Fibroblast of the conjunctiva (primary cell): ENCODE data around the gene IRGQ.
"Not testable (repeated sequence)": the region's sequence is repeated elsewhere in the genome, so short reads cannot be mapped to it uniquely, and the experiment has no call there.

ENCODE experiments used
- DNase-seq: peaks from one replicate; pipeline ENCODE4 v3.0.0-alpha.2; 2010; ENCODE audit warnings: low read depth

IRGQ gene

DNA sequence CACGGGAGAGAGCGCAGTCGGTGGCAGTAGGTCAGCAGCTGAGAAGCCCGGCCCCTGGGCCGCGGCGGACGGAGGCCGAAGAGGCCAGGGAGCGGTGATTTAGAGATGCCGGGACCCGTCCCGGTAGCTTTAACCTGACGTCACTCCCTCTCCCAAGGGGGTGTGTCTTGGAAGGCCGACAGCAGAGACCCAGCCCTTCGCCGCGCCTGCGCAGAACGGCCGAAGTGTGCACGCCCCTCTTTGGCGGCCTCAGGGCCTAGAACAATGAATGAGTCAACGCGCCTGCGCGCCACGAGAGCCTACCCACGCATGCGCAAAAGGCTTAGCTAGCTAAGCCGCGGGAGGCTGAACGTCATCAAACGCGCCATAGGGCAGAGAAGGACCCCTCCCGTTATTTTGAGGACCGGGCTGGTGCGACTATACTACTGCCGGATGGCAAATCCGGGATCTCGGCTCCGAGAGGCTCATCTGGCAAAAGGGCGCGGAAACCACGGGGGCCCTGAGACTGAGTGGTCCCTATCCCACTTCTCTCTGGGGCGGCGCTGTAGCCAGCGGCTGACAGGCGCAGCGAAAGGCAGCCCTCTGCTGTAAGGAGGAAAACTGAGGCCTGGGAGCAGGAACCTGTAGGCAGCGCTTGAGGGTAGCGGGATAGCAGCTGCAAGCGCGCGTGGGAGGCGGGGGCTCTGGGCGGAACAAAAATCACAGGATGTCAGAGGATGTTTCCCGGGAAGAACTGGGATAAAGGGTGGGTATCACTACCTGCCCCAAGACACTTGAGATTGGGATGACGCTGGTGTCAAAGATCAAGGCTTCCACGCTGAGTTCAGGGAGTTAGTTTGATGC is at the start of gene IRGQ, which contains the start of gene ZNF576:
IRGQ (minus strand) TSS at position 136 of the 843 bp plus-strand sequence. CDS start 796 bp downstream, outside the sequence.
ZNF576 (plus strand) TSS at position 597 of the 843 bp plus-strand sequence. CDS start 514 bp downstream, outside the sequence.
- peak; percentile 100 for DNase-seq

DNA sequence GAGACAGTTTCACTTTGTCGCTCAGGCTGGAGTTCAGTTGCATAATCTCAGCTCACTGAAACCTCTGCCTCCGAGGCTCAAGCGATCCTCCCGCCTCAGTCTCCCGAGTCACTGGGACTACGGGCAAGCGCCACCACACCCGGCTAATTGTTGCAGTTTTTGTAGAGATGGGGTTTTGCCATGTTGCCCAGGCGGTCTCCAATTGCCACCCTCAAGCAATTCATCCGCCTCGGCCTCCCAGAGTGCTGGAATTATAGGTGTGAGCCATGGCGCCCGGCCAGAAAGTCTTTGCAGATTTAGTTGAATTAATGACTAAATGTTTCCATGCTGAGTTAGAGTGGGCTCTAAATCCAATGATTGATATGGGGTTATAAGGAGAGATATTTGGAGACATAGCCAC is 48.2 kb upstream of the IRGQ start:
- no peak for DNase-seq

- DNase-seq, result no peak
Observed at GRCh38 chr19:43643326-43643725, 47.4 kb upstream of the IRGQ start.

GRCh38 chr19:43642531-43642930 is 46.6 kb upstream of the IRGQ start:
- DNase-seq, result no peak

GRCh38 chr19:43641333-43641732 is 45.4 kb upstream of the IRGQ start:
- no peak for DNase-seq

DNA sequence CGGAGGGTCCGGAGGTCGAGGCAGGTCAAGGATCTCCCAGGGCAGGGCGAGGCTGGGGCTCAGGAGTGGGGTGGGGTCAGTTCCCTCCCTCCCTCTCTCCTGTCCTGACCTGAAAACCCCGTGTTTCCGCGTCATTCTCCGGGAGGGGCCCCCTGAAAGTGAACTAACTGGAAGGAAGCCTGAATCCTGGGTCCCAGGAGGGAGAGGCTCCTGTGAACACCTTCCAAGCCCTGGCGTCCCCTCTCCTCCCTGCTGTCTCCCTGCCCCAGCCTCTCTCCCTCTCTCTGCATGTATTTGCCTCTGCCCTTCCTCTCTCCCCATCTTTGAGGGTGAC is 44.5 kb upstream of the IRGQ start:
- DNase-seq, result no peak

DNA sequence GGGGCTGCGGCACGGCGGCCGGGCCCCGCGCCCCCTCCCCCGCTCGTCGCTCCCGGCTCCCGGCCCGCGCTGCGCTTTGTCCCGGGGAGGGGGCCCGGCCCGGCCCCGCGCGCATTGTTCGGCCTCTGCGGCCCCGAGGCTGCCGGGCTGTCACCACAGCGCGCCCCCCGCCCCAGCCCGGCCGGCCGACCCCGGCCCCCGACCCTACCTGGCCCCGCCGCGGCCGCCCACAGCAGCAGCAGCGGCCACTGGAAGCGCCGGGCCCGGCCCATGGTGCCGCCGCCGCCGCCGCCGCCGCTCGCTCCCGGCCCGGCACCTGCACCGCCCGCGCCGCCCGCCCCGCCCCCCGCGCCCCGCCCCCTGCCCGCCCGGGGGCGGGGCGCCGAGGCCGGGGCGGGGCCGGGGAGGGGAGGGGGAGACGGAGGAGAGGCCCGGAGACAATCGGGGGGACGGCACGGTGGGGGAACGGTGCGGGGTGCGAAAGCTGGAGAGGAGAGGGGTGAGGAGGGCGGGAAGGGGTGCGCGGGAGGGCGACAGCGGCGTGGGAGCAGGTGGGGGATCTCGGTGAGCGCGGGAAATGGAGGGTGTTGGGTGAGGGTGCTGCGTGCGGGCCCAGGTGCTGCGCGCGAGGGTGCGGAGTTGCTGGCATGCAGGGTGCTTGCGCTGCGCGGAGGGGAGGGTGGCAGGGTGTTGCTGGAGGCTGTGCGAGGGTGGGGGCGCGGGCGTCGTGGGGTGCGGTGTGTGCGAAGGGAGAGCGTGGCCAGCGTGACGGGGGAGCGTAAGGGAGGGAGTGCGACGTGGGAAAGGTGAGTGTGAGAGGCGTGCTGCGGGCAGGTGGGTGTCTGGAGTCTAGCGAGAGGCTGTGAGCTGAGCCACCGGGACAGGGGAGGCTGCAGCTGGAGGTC is 43.8 kb upstream of the IRGQ start, which contains the start of gene CADM4:
CADM4 (minus strand) TSS at position 332 of the 905 bp plus-strand sequence; CDS start at position 272, 60 bp downstream.
- no peak for DNase-seq

DNA sequence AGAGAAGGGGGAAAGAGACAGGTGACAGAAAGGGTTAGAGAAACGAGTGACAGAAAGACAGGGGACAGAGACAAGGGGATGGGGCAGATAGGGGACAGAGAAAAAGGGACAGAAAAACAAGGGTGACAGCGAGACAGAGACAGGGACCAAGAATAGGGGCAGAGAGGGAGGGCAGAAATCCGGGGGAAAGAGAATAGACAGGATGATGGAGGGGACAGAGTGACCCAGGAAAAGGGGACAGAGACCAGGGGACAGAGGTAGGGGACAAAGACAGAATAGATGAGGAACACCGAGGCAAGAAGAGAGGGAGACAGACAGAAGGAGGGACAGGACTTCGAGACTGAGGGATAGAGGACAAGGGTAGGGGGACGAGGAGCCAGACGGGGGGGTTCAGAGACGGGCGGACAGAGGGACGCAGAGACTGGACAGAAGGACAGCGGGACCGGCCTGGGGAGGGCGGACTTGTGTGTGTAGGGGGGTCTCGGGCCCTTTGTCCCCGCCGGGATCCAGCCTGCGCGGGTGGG is 43.1 kb upstream of the IRGQ start:
- DNase-seq, result no peak

GRCh38 chr19:43638214-43638994 is 42.5 kb upstream of the IRGQ start:
- DNase-seq, result no peak

GRCh38 chr19:43636121-43636683 is 40.3 kb upstream of the IRGQ start:
- no peak for DNase-seq

- not testable (repeated sequence) for DNase-seq
Observed at GRCh38 chr19:43635561-43635940, 39.6 kb upstream of the IRGQ start.

DNA sequence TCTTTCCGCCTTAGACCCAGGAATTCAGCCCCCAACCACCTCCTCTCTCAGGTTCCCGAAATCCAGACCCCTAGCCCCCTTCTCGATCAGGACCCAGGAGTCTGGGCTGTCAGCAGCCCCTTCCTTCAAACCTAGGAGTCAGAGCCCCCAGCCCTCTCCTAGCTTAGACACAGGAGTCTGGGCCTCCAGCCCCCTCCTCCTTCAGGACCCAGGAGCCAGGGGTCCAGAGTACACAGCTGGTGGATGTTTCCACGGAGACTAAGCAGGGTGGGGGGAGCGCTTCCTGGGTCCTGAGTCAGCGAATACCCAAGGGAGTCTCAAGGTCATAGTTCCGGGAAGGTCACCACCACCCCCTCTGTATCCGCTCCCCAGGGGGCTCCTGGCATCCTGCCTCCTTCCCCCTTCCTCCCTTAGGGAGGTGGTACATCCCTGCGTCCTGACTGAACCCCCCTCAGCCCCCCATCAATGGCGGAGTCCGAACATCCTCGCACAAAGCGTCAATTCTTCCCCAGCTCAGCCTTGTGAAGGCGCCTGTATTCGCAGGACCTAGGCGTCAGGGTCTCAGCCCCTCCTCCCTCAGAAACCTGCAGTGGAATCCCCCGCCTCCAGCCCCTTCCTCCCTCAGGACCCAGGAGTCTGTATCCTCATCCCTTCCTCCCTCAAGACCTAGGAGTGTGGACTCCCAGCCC is 39.1 kb upstream of the IRGQ start:
- no peak for DNase-seq

GRCh38 chr19:43634506-43634871 is 38.6 kb upstream of the IRGQ start:
- DNase-seq, result no peak

DNA sequence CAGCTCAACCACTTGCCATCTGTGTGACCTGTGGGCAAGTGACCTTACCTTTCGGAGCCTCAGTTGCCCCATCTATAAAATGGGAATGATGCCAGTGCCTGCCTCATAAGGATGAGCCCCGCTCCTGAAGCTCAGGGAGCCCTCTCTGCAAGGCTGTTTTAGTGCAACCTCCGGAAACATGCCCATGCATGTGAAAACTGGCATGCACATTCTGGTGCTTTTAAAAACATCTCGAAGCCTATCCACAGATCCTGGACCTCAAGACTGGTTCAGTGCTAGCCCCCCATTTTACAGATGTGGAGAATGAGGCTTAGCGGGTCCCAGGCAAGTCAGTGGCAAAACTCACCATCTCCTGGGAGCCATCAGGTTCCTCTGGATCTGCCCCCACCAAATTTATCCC is 38.1 kb upstream of the IRGQ start:
- no peak for DNase-seq

DNA sequence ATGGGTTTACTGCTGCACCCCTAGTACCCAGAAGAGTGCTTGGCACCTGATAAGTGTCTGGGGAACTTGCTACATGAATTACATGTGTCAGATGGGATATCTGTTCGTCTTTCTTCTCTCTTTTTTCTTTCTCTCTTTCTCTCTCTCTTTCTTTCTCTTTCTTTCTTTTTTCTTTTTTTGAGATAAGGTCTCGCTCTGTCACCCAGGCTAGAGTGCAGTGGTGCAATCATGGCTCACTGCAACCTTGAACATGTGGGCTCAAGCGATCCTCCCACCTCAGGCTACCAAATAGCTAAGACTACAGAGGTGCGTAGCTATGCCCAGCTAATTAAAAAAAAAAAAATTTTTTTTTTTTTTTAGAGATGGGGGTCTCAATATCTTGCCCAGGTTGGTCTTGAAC is 37.6 kb upstream of the IRGQ start:
- no peak for DNase-seq

GRCh38 chr19:43631491-43631890 is 35.6 kb upstream of the IRGQ start:
- DNase-seq, result no peak

DNA sequence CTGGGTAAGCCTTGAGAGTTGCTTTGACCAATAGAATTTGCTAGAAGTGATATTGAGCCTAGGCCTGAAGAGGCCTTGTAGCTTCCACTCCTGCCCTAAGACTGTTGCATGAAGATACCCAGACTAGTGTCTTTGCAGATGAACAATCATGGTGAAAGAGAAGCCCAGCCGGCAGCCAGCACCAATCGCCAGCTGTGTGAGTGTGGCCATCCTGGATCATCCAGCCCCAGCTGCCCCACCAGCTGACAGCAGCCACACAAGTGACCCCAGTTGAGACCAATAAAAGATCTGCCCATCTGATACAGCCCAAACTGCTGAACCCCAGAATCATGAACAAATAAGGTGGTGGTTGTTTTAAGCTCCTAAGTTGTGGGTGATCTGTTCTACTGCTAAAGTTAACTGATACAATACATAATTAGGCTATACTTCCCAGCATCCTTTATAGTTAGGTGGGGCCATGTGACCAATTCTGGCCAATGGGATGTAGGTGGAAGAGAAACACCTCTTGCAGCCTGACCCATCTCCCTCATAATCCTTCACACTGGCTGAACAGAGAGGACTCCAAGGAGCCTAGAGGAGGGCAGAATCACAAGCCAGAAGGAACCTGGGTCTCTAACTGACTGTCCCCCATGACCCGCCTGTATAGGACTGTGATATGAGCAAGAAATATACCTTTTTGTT is 32.9 kb upstream of the IRGQ start:
- DNase-seq, result no peak

GRCh38 chr19:43626838-43627237 is 30.9 kb upstream of the IRGQ start:
- no peak for DNase-seq

DNA sequence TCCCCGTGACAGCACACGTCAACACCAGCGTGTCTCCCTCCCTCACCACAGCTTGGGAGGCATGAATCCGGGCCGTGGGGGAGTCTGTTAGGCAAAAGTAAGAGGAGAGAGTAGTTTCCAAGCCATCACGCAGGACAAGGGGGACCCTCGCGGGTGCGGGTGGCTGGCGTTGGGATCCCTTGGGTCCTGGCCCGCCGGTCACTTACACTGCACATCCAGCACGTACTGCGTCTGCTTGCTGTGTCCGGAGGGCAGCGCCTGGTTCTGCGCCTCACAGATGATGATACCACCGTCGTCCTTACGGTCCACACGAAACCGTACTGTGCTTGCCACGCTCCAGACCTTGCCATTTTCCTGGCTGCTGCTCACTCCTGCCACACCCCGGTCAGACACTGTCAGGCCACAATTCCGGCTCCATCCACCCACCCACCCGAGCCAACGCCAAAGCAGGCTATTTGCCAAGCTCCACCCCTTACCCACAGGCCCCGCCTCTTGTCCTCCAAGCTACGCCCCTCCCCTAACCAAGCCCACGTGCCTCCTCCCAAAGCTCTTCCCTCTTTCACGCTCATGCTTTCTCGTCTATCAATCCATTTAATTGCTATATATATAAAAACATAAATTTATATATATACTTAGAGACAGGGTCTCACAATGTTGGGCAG is 30.1 kb upstream of the IRGQ start:
- DNase-seq, result no peak

GRCh38 chr19:43624933-43625332 is 29.0 kb upstream of the IRGQ start:
- DNase-seq, result no peak
